Thoracic aorta (tissue), 2 donors: Measurements from ENCODE around the gene RGL1. TPM values are rescaled to one million over a fixed set of nuclear protein-coding genes. Genes with fewer than 3 reads are reported as not detected.
A peak's percentile ranks its signal among the peaks of the same experiment; 100 is the strongest.

Source experiments
- ATAC-seq: fragments of 150-250 bp; one replicate; pipeline ENCODE4 v1.8.0; 2017; ENCODE audit warnings: low read depth; ENCODE audit not compliant: insufficient number of reproducible peaks, low FRiP score
- DNase-seq: peaks from one replicate; pipeline ENCODE4 v3.0.0-alpha.2; 2020; ENCODE audit warnings: low spot score
- H3K27ac ChIP-seq, 2 donors: fragments of 200-600 bp; sonication (generic); 1 replicate in 1 of 2; 2 replicates in 1 of 2; pipeline ENCODE4 v1.5.1; 2016; ENCODE audit warnings: mild to moderate bottlenecking in 2 of 2, moderate library complexity in 2 of 2
- H3K27me3 ChIP-seq: fragments of 200-600 bp; sonication (generic); replicated peaks from 2 replicates; pipeline ENCODE4 v1.6.0; 2016; ENCODE audit warnings: mild to moderate bottlenecking; ENCODE audit not compliant: insufficient read depth
- H3K36me3 ChIP-seq: fragments of 200-600 bp; sonication (generic); one replicate; pipeline ENCODE4 v1.5.1; 2016
- H3K4me1 ChIP-seq, 2 donors: fragments of 200-600 bp; sonication (generic); 1 replicate in 1 of 2; 2 replicates in 1 of 2; pipeline versions ENCODE4 v1.5.1 to v1.6.0; 2016; ENCODE audit warnings: low read depth in 2 of 2, mild to moderate bottlenecking in 1 of 2; ENCODE audit not compliant: control insufficient read depth in 1 of 2
- H3K4me3 ChIP-seq: fragments of 200-600 bp; sonication (generic); 2 replicates; pipeline ENCODE4 v1.5.1; 2016; ENCODE audit warnings: mild to moderate bottlenecking
- H3K9me3 ChIP-seq: fragments of 200-600 bp; sonication (generic); 2 replicates; pipeline ENCODE4 v1.5.1; 2016
- total RNA-seq, 2 donors: library from RNA; depleted of rRNA; stranded (reverse); fragments of >200 nt; gene quantifications; one replicate each; pipeline versions ENCODE4 v1.1.0 to v1.2.3, GENCODE V29; 2016
- TF ChIP-seq, protein P1 (sequence below): fragments of 200-600 bp; sonication (generic); IDR thresholded peaks from one replicate; pipeline ENCODE4 v1.5.1; 2019; ENCODE audit warnings: antibody characterized with exemption

The RGL1 gene
- total RNA-seq, 2 donors from 2014 or later, result 27.6 to 35.7 TPM

- TF ChIP-seq, protein P1, sequence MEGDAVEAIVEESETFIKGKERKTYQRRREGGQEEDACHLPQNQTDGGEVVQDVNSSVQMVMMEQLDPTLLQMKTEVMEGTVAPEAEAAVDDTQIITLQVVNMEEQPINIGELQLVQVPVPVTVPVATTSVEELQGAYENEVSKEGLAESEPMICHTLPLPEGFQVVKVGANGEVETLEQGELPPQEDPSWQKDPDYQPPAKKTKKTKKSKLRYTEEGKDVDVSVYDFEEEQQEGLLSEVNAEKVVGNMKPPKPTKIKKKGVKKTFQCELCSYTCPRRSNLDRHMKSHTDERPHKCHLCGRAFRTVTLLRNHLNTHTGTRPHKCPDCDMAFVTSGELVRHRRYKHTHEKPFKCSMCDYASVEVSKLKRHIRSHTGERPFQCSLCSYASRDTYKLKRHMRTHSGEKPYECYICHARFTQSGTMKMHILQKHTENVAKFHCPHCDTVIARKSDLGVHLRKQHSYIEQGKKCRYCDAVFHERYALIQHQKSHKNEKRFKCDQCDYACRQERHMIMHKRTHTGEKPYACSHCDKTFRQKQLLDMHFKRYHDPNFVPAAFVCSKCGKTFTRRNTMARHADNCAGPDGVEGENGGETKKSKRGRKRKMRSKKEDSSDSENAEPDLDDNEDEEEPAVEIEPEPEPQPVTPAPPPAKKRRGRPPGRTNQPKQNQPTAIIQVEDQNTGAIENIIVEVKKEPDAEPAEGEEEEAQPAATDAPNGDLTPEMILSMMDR, result no peak
- DNase-seq (no peak), ATAC-seq (no peak)
- Histone ChIP-seq H3K27me3 (no peaks in the 10 kb centered on the region), H3K9me3 (no peaks in the 10 kb centered on the region), H3K27ac (no peak overlapping the region), H3K4me1 (peaks cover 20 to 38% of the 10 kb centered on the region in 2 donors), H3K4me3 (no peak overlapping the region), H3K36me3 (no peaks in the 10 kb centered on the region)
Measured at GRCh38 chr1:183885142-183885735, 80.3 kb downstream of the RGL1 start.

DNA sequence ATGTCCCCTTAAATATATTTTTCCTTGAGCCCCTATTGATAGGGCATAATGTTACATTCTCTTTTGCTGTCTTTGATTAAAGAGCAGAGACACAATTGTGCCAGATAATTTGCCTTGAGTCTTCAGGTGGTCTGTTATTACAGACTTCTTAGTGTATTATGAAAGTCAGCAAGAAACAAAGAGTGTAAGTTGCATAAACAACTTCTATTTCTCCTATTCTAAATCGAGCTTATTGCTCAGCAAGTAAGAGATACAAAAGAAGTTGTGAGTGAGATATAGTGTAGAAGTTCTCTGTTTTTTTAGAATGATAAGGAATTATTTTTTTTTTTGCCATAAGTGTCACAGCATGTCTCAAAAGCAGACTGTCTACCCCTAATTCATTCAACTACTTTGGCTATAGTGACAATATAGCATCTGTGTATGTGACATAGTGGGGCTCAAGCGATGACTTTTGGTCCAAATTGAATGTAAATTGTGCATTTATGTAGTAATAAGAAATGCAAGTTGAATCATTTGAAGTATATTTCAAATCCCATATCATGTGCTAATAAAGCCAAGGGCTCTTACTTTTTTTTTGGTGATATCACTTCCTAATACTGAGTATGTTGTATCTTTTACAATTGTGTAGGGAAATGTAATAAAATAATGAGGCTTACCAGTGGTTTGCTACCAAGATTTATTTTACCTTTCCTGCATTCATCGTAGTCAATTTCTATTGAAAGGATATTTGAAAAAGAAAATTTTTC is 81.3 kb downstream of the RGL1 start:
- ATAC-seq (no peak), DNase-seq (no peak)
- TF ChIP-seq, protein P1, result no peak
- Histone ChIP-seq H3K27ac (no peak overlapping the region), H3K27me3 (no peaks in the 10 kb centered on the region), H3K9me3 (no peaks in the 10 kb centered on the region), H3K36me3 (no peaks in the 10 kb centered on the region), H3K4me1 (peaks cover 17 to 34% of the 10 kb centered on the region in 2 donors), H3K4me3 (no peak overlapping the region)

DNA sequence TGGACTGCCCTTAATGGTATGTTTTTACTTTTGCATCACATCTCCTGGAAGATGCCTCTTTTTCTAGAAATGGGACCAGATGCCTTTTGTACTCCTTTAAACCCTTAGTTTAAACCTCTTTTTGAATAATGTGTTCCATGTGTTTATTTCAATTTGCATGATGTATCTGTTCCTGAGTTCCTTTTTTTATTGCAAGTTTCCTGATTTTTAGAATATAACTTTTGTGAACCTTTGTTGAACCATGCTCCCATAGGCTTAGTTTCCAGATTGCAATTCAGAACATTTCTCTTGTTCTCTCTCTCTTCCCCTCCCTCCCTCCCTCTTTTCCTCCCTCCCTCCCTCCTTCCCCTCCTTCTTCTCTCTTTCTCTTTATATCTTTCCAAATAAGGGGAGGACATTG is 81.9 kb downstream of the RGL1 start:
- no peak for ATAC-seq
- Histone ChIP-seq H3K9me3 (no peaks in the 10 kb centered on the region), H3K4me1 (peaks cover 13 to 28% of the 10 kb centered on the region in 2 donors), H3K27ac (no peak overlapping the region), H3K4me3 (no peak overlapping the region), H3K36me3 (no peaks in the 10 kb centered on the region), H3K27me3 (no peaks in the 10 kb centered on the region)
- DNase-seq, result no peak
- TF ChIP-seq, protein P1, result no peak

DNA sequence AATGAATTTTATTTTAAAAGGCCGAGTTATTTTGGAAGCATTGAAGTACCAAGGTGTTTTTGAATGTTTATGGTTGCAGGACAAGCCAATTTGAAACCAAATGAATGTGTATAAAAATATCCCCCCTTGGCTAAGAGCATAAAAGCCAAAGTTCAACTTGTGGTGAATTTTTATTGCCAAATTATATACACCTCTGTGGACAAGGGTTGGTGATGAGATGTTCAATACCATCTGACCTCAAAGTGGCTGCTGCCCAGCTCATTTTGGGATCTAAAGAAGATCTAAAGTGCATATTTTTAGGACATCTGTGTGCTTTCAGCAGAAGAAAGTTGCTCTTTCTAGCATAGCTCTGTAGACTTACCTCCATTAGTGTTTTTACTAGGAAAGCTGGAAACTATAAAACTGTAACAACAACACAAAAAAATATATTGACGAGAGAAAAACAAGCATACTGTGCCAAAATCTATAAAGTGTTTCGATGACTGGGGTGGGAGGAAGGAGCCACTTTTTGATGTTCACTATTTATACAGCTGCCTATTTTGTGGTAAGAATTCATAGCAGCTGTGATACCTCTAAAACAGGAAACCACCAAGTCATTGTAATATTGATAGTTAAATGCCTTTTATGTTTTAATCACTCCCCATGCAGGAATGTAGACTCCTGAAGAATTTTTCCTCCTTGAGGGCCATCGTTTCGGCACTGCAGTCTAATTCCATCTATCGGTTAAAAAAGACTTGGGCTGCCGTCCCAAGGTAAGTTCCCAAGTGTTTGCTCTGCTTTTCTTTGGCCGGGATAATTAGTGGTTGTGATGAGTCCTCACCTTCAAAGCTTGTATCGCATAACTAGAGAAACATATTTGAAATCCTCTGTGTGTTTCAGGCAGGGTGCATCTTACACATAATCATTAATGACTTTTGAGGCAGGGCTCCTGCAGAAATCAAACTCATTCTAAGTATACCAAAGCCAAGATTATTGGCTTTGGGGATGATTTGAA is 83.2 kb downstream of the RGL1 start:
- Histone ChIP-seq H3K4me1 (peaks cover 7 to 28% of the 10 kb centered on the region in 2 donors), H3K4me3 (no peak overlapping the region), H3K36me3 (no peaks in the 10 kb centered on the region), H3K27ac (peak overlapping the region; percentile 63 to 64), H3K27me3 (no peaks in the 10 kb centered on the region), H3K9me3 (no peaks in the 10 kb centered on the region)
- TF ChIP-seq, protein P1, result no peak
- ATAC-seq (no peak), DNase-seq (no peak)

DNA sequence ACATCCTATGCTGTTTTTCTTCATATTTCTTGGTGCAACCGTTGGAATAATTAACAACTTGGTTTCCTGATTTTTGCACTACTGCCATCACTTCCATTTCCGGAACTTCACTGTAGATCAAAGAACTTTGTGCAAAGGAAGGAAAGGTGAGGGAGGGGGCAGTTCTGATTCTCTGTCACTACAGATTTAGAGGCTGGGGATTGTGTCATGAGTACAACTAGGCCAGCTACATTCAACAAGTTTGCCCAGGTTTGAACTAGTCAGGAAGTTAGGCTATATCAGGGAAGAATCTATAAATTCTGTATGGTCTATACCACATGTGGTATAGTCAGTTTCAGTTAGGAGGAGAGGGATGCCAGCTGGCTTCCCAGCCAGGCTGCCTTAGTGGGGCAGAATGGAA is 84.2 kb downstream of the RGL1 start:
- no peaks in the 10 kb centered on the region for H3K36me3 ChIP-seq
- H3K27ac ChIP-seq, result no peak overlapping the region
- no peaks in the 10 kb centered on the region for H3K27me3 ChIP-seq
- TF ChIP-seq, protein P1, result no peak
- H3K9me3 ChIP-seq, result no peaks in the 10 kb centered on the region
- DNase-seq, result no peak
- peaks cover 7 to 28% of the 10 kb centered on the region in 2 donors for H3K4me1 ChIP-seq
- no peak overlapping the region for H3K4me3 ChIP-seq
- no peak for ATAC-seq
